SW 1271 (cell line): Measurements from ENCODE around the gene DYSF.
"Not testable (repeated sequence)": the region's sequence is repeated elsewhere in the genome, so short reads cannot be mapped to it uniquely, and the experiment has no call there.

ENCODE experiments used
- DNase-seq, 2 experiments: peaks; one replicate each; lab custom pipeline; 2025; lab: John Stamatoyannopoulos, UW

DYSF gene

GRCh38 chr2:71655498-71655897, 202.1 kb downstream of the DYSF start:
- DNase-seq: no peak

DNA sequence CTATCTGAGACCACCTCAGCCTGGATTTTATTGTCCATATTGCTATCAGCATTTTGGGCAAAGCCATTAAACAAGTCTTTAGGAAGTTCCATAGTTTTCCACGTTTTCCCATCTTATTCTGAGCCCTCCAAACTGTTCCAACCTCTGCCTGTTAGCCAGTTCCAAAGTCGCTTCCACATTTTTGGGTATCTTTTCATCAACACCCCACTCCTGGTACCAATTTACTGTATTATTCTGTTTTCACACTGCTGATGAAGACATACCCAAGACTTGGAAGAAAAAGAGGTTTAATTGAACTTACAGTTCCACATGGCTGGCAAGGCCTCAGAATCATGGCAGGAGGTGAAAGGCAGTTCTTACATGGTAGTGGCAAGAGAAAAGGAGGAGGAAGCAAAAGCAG, 204.9 kb downstream of the DYSF start:
- DNase-seq: not testable (repeated sequence)

GRCh38 chr2:71658771-71659170, 205.4 kb downstream of the DYSF start:
- DNase-seq: no peak

GRCh38 chr2:71659868-71660518, 206.6 kb downstream of the DYSF start:
- no peak for DNase-seq

- no peak for DNase-seq
Observed at GRCh38 chr2:71661782-71662181, 208.4 kb downstream of the DYSF start.

DNA sequence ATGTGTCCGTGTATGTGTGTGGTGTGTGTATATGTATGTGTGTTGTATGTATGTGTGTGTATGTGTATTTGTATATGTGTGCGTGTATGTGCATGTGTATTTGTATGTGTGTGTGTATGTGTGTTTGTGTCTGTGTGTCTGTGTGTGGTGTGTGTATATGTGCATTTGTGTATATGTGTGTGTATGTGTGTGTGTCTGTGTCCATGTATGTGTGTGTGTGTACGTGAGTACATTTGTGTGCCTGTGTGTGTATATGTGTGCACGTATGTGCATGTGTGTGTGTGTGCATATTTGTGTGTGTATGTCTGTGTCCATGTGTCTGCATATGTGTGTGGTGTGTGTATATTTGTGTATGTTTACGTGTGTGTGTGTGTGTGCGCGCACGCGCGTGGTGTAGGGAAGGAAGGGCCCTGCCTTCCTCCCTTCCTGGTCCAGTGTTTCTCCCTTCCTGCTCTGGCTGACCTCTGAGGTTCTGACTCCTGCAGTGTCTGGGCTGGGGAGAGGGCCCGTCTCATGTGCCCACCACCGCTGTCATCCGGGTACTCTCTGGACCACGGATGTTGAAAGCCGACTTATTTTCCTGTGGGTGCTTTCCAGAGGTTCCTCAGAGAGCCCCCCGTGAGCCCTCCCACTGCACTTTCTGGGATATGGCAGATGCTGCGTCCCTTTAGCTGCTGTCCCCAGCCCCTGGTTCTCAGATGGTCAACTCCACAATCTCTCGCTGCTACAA, 209.5 kb downstream of the DYSF start:
- no peak for DNase-seq

- DNase-seq: no peak
Observed at GRCh38 chr2:71664161-71664560, 210.8 kb downstream of the DYSF start.

DNA sequence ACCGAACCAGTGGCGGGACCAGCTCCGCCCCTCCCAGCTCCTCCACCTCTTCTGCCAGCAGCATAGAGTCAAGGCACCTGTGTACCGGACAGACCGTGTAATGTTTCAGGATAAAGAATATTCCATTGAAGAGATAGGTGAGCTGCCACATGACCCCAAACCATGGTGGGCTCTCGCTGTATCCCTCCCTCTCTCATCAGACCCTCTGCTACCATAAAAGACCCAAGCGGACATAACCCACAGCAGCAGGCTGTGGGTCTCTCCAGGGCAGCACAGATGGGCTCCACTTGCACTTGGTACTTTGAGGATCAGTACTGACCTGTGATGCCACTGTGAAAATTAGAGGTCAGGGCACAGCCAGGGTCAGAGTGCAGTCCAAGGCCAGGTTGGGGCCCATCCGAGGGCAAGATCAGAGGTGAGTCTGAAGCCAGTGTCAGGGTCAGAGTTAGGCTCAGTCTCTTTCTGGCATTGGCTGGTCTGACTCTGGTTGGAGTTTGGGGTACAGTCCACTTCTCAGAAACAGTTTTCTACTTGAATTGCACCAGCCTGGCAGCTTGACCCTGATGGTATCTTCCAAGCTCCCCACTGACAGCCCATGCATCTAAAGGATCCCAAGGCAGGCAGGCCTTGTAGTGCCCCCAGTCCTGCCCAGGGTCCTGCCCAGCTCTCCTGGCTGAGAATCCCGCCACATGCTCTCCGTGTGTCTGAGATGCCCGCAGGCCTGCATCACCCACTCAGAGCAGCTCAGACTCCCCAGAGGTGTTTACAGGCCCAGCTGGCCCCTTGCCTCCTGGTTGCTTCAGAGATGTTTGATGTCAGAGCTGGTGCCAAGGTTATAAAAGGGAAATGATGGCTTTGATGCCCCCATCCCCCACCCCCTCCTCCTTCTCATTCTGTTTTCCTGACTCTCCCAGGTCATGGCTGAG, 212.1 kb downstream of the DYSF start:
- no peak for DNase-seq

DNA sequence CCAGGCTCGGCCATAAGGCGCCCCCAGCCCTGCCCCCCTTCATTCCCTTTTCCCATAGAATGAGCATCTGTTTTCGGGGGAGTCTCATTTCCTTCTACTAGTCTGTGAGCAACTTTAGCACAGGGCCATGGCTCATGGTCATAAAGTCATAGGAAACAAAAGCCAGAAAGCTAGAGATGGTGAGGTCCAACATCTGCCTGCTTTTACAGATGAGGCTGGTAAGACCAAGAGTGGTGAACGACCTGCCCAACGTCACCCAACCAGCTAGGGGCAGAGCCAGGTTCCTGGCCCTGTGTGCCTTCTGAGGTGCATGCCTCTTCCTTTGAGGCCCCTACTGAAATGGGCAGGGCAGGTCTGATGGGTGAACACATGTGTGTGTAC, 212.7 kb downstream of the DYSF start:
- DNase-seq: no peak

- no peak for DNase-seq
Observed at GRCh38 chr2:71667256-71668182, 214.2 kb downstream of the DYSF start.

- DNase-seq: no peak
Observed at GRCh38 chr2:71668326-71669057, 215.1 kb downstream of the DYSF start.

DNA sequence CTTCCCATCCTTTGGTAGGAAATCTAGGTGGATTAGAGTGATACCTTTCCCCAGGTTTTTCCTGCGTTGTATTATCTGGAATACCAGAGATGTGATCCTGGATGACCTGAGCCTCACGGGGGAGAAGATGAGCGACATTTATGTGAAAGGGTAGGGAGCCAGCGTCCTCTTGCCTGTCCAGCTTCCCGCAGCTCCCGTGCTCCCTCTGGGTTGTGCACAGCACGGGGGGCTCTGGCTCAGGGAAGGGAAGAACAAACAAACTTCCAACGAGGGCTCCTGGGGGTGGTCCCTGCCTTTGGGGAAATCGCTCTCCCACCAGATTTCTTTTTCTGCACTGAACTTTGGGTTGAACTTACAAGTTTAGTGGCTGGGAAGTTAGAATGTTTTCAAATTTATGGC, 215.7 kb downstream of the DYSF start:
- no peak for DNase-seq

DNA sequence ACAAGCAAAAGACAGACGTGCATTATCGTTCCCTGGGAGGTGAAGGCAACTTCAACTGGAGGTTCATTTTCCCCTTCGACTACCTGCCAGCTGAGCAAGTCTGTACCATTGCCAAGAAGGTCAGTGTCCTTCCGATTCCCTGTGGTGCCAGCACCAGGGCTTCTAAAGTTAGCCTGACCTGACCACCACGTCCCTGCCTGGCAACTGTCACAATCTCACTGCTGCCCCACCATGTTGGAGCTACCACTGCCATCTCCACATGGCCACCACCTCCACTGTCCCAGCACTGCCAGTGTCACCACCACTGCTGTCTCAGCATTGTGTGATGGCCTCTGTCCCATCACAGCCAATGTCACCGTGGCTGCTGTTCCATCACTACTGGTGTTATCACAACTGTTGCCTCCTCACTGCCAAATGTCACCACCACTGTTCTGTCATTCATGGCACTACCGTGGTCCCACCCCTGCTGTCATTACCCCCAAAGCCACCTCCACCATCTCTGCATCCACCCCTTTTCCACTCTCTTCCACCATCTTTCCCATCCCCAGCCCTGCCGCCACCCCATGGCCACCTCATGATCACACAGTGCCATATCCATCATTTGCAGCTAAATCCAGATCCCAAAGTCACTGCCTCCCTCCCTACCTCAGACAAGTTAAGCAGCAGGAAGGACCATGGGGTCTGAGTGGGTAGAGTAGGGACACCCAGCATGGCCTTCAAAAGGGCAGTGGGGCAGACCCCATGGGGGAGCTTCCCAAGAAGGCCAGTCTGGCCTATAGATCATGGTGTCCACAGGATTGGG, 216.5 kb downstream of the DYSF start:
- DNase-seq: no peak

- DNase-seq: no peak
Observed at GRCh38 chr2:71670430-71670795, 217.1 kb downstream of the DYSF start.

DNA sequence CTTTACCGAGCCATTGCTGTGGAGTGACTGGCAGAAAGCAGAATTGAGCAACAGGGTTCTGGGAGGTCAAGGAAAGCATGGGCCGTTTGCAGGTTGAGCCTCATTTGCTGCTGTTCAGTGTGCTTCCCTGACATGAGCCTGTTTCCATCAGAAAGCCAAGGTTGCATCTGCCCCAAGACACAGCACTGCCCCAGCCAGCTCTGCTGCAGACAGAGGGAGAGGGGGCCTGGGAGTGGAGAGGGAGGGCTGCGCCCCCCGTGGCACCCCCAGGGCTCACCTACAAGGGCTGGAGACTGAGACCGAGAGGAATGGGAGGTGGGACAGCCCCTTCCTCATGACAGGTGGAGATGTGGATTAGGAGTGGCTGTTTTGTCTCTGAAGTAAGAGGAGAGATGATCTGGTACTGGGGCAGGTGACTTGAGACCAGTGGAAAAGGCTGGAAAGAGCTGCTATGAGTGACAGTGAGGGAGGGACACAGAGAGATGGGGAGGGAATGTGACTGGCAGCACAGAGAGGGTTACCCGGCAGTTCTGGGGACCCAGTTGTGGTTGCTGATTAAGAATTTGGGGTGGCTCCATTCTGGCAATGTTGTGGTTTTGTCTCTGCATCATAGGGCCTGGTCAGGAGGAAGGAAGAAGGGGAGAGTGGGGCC, 218.0 kb downstream of the DYSF start:
- DNase-seq: no peak

GRCh38 chr2:71671895-71672825, 218.8 kb downstream of the DYSF start:
- DNase-seq: no peak

DNA sequence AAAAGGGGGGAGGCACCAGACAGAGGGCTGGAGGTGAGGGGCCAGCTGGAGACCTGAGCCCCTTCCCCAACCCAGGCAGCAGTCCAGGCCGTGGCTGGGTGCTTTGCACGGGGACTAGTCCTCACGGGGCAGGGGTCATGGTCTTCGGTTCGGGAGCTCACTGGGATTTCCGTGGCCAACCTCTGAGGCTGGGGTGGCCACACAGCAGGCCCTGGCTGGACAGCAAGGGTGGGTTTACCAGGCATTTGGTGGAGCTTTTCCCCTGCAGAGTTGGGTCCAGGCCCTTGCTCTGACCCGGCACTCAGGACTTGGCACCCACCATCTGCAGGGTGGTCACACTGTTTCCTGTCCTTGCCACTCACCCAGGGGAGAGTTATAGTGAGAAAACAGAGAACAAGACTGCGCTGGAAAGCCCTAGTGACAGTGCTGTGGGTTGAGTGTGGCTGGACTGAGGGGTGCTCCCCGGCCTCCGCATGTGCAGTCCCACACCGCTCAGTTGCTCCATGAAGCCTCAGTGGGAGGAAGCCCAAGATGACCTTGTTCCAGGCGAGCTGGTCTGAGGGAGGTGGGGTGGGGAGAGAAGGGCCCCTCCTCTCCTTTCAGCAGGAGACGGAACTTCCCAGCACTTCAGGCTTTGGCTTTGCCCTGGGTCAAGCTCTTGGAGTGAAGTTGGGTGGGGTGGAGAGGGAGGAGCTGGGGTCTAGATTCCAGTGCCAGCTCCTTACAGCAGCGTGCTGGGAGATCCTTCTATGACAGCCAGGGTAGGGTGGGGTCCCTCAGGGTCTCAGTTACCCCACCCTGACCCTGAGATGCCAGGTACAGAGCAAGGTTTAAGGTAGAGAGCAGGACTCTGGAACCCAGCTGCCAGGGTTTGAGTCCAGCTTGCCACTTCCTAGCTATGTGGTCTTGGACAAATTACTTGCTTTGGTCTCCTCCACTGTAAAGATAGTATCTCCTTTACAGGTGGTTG, 219.8 kb downstream of the DYSF start:
- no peak for DNase-seq
